Heart right ventricle (tissue), 16 donors: ENCODE measurements around the gene SSH2. TPM values are rescaled to one million over a fixed set of nuclear protein-coding genes. Genes with fewer than 3 reads are reported as not detected.

Experiments used
- ATAC-seq, 8 donors: fragments of 200-7000 bp; cut with Tn5 transposase; one replicate each; pipeline ENCODE4 v1.9.1; 2020; ENCODE audit warnings: mild to moderate bottlenecking in 8 of 8, moderate library complexity in 8 of 8, moderate number of reproducible peaks in 1 of 8
- DNase-seq, 2 donors: peaks; one replicate each; pipeline ENCODE4 v3.0.0-alpha.2; 2020
- H3K27ac ChIP-seq, 10 donors: fragments of 200-600 bp; sonication (generic) in 2 of 10; one replicate each; pipeline versions ENCODE4 v1.5.0 to v1.8.0; 2020 to 2022; ENCODE audit warnings: mild to moderate bottlenecking in 3 of 10
- H3K27me3 ChIP-seq, 7 donors: fragments of 200-600 bp; one replicate each; pipeline ENCODE4 v1.8.0; 2021 to 2022; ENCODE audit warnings: mild to moderate bottlenecking in 2 of 7
- H3K36me3 ChIP-seq, 9 donors: fragments of 200-600 bp; sonication (generic) in 1 of 9; one replicate each; pipeline versions ENCODE4 v1.5.0 to v1.8.0; 2020 to 2022; ENCODE audit warnings: mild to moderate bottlenecking in 2 of 9
- H3K4me1 ChIP-seq, 9 donors: fragments of 200-600 bp; sonication (generic) in 1 of 9; one replicate each; pipeline versions ENCODE4 v1.5.0 to v1.8.0; 2020 to 2022; ENCODE audit warnings: mild to moderate bottlenecking in 4 of 9
- H3K4me3 ChIP-seq, 10 donors: fragments of 200-600 bp; sonication (generic) in 2 of 10; one replicate each; pipeline versions ENCODE4 v1.5.0 to v1.8.0; 2020 to 2022; ENCODE audit warnings: mild to moderate bottlenecking in 7 of 10, moderate library complexity in 2 of 10
- H3K9me3 ChIP-seq, 11 donors: fragments of 200-600 bp in 10 of 11; sonication (generic) in 2 of 11; one replicate each; pipeline versions ENCODE4 v1.5.0 to v1.8.0; 2013 to 2022; ENCODE audit warnings: mild to moderate bottlenecking in 2 of 11, control low read depth in 1 of 11, moderate library complexity in 1 of 11
- WGBS, 2 donors: extraction: QIAGEN DNeasy Blood & Tissue Kit; methylation state at CpG; one replicate each; pipeline ENCODE4 v1.1.7; 2013; ENCODE audit warnings: inconsistent platforms in 1 of 2; 5-methylcytosine and 5-hydroxymethylcytosine counted together
- intact Hi-C, 10 donors: fragments of 100-400 bp; cut with DNase I; formaldehyde crosslinking; loops; one replicate each; pipeline versions ENCODE4 v1.11.1 to v1.14.2; 2022
- polyA plus RNA-seq, 2 donors: library from polyadenylated mRNA; stranded (reverse); fragments of 200-250 nt; gene quantifications; one replicate each; pipeline ENCODE4 v1.2.3, GENCODE V29; 2013
- total RNA-seq, 10 donors: library from RNA; stranded (reverse); fragmentation: NEBNext Ultra II Directional in 3 of 10; extraction: Animal tissue kit (Norgen Biotek cat#: 25700) in 3 of 10; gene quantifications; one replicate each; pipeline versions ENCODE4 v1.2.1 to v1.2.4, GENCODE V29; 2021 to 2023
- TF ChIP-seq, protein P1 (sequence below), 9 donors: fragments of 200-600 bp; sonication (generic) in 2 of 9; IDR thresholded peaks; one replicate each; pipeline versions ENCODE4 v1.5.0 to v1.8.0; 2021 to 2022; ENCODE audit warnings: antibody characterized with exemption in 9 of 9, mild to moderate bottlenecking in 5 of 9, moderate library complexity in 1 of 9
- donor health status: Arrhythmogenic right ventricular cardiomyopathy.
- donor health status: ischemic (EF 13 %, LVEDD 7.1; RV severe dilation, severe dysfunction).
- donor health status: healthy with polysubstance abuse.
- donor health status: DM: no; HTN: yes; CAD: no.
- donor health status: DM: no; HTN: no; CAD: no.
- donor health status: ischemic (EF 25% LVEDD 6.9; RV normal size, moderate dysfunction).
- donor health status: ischemic (EF 25% LVEDD 5.7; RV mildly dilated, moderate dysfunction).
- donor health status: healthy.
- donor health status: DM: yes; HTN: yes; CAD: no.
- donor health status: Ischemic cardiomyopathy.
- donor health status: ischemic (EF 35%, LVEDD 5.7; RV mildly dilated, moderate dysfunction).
- donor health status: nonischemic (EF 11% LVEDD 7.7; RV severe dilation, severe dysfunction).
- donor health status: DM: yes; HTN: yes; CAD: no.
- donor health status: PGD.
- donor health status: ischemic (EF 29% LVEDD 5.4; RV normal size, mild dysfunction).
- donor health status: nonischemic (EF 23%, LVEDD 6.1; RV moderate dilation, normal function).

Gene SSH2
- total and polyA plus RNA-seq, 12 donors = 17.9 to 42.9 (median 34.3) TPM

DNA sequence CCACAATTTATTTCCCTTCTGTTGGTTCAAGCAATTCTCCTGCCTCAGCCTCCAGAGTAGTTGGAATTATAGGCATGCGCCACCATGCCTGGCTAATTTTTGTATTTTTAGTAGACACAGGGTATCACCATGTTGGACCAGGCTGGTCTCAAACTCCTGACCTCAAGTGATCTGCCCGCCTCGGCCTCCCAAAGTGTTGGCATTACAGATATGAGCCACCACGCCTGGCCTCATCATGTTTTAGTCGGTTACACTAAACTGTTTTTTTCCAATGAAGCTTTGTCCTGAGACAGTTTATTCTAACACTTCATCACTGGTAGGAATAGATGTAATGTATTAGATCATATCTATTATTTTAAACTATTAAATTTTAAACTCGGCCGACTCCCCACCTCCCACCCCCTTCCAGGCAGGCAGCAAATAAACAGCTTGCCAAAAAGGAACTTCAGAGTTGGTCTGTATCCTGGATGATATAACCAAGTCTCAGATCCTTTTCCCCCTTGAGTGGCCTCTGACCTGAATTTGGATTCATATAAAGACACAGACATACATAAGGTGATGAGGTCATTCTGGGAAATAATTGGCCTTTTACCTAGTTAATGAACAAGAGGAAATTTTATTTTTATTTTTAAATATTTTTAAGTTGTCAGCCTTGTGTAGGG is 288.9 kb downstream of the SSH2 start:
- H3K4me3 ChIP-seq = no peak overlapping the region
- H3K4me1 ChIP-seq = peaks cover 40 to 77% (median 73%) of the 10 kb centered on the region in 9 donors
- ATAC-seq (peak in 4 of 8 donors; percentile 5 to 24 (median 12)), DNase-seq (peak in 1 of 2 donors; percentile 35)
- WGBS, 2 donors = 39 to 42% methylated on average over 7 of the region's 7 CpGs
- intact Hi-C loops = loop anchor here in 6 of 10 donors (2.0 to 5.0 kb wide), 4 partner anchors 106 to 291 kb away; partner anchors contain the start of gene SSH2 (in 1 of the 6)
- H3K27me3 ChIP-seq = no peaks in the 10 kb centered on the region
- TF ChIP-seq, protein P1, sequence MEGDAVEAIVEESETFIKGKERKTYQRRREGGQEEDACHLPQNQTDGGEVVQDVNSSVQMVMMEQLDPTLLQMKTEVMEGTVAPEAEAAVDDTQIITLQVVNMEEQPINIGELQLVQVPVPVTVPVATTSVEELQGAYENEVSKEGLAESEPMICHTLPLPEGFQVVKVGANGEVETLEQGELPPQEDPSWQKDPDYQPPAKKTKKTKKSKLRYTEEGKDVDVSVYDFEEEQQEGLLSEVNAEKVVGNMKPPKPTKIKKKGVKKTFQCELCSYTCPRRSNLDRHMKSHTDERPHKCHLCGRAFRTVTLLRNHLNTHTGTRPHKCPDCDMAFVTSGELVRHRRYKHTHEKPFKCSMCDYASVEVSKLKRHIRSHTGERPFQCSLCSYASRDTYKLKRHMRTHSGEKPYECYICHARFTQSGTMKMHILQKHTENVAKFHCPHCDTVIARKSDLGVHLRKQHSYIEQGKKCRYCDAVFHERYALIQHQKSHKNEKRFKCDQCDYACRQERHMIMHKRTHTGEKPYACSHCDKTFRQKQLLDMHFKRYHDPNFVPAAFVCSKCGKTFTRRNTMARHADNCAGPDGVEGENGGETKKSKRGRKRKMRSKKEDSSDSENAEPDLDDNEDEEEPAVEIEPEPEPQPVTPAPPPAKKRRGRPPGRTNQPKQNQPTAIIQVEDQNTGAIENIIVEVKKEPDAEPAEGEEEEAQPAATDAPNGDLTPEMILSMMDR (IDR thresholded peaks at IDR 0.05) = no peak
- no peaks in the 10 kb centered on the region for H3K9me3 ChIP-seq
- H3K36me3 ChIP-seq = peaks cover 0 to 58% (median 4%) of the 10 kb centered on the region in 9 donors
- H3K27ac ChIP-seq = peak overlapping the region; percentile 26 to 86 (median 74)

DNA sequence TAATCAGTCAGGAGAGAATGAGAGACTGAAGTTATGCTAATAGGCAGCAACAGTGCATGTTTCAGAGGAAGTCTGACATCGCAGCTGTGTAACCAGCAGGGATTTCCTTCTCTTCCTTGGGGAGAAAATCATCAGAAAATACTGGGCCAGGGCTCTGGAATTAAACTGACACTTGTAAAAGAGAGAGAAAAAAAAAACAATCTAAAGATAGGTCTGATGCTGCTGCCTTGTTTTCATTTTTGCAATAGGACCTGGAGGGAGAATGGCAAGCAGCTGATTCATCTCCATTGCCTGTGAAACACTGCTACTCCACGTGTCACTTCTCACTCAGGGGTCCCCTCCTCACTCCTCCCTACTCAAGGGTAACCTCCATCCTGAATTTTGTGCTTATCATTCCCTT is 289.6 kb downstream of the SSH2 start:
- Histone ChIP-seq H3K36me3 (peaks cover 0 to 61% (median 11%) of the 10 kb centered on the region in 9 donors), H3K27me3 (no peaks in the 10 kb centered on the region), H3K4me1 (peaks cover 36 to 70% (median 66%) of the 10 kb centered on the region in 9 donors), H3K4me3 (peak overlapping the region in 1 of 10 donors; percentile 9), H3K9me3 (no peaks in the 10 kb centered on the region), H3K27ac (peak overlapping the region; percentile 37 to 86 (median 74))
- TF ChIP-seq, protein P1 (IDR thresholded peaks at IDR 0.05) = no peak
- WGBS, 2 donors = 15 to 26% methylated on average over 2 of the region's 2 CpGs
- DNase-seq (peak in 1 of 2 donors; percentile 23), ATAC-seq (peak in 6 of 8 donors; percentile 21 to 48 (median 38))
- intact Hi-C loops = loop anchor here in 6 of 10 donors (2.0 to 5.0 kb wide), 4 partner anchors 107 to 292 kb away; partner anchors contain the start of gene SSH2 (in 1 of the 6)

DNA sequence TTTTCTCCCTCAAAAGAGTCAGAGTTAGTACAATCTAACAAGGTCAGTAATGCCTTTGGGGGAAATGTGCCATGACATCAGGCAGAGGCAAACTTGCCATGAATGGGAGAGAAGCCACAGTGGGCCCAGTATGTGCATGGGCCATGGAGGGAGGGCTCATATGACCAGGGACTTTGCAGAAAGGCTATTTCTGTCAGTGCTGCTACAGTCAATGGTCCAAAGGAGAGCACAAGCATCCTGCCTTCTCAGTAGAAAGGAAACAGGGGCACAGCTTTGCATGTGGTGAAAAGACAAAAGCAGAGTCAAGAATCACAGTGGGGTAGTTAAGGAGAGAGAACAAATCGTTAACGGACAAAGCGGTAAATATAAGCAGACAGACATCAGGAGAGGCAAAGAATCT is 296.1 kb downstream of the SSH2 start:
- Histone ChIP-seq H3K27ac (peak overlapping the region in 3 of 10 donors; percentile 13 to 20 (median 15)), H3K27me3 (no peaks in the 10 kb centered on the region), H3K4me1 (peaks cover 0 to 17% (median 7%) of the 10 kb centered on the region in 9 donors), H3K9me3 (no peaks in the 10 kb centered on the region), H3K4me3 (no peak overlapping the region), H3K36me3 (peaks cover 0 to 90% (median 44%) of the 10 kb centered on the region in 9 donors)
- ATAC-seq = peak in 1 of 8 donors; percentile 29
- WGBS, 2 donors = 93 to 95% methylated on average over 3 of the region's 3 CpGs
- TF ChIP-seq, protein P1 (IDR thresholded peaks at IDR 0.05) = no peak
- intact Hi-C loops = loop anchor here in 2 of 10 donors (10.0 kb wide), 1 partner anchor 301 kb away; the partner anchor contains the start of gene SSH2 (in 2 of the 2)
- DNase-seq = no peak

DNA sequence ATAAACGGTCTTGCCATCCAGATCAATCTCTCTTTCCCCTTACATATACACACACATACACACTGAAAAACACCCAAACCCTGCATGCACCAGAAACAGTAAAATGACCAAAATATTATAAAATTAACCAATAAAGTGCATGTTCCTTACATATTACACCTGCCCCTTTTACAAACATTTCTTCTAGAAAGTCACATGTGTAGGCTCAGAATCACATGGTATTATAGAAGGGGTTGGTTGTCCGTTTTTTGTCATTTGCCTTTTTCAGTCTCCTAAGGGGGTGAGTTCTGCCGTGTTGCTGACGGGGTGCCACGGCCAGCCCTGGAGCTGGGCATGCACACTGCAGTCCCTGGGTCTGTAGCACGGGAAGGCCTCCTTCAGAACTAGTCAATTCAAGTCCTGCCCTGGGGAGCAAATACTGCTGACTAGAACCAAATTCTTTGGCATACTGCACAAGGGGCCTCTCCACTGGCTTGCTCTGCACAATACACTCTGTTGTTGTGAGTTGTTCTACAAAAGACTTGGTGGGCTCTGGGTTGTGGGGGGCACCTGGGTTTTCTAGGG is 299.3 kb downstream of the SSH2 start:
- H3K27ac ChIP-seq = no peak overlapping the region
- peaks cover 0 to 83% (median 36%) of the 10 kb centered on the region in 9 donors for H3K36me3 ChIP-seq
- TF ChIP-seq, protein P1 (IDR thresholded peaks at IDR 0.05) = no peak
- DNase-seq = no peak
- WGBS, 2 donors = 79 to 85% methylated on average over 6 of the region's 6 CpGs
- H3K27me3 ChIP-seq = no peaks in the 10 kb centered on the region
- no peak for ATAC-seq
- no peak overlapping the region for H3K4me3 ChIP-seq
- H3K4me1 ChIP-seq = peaks cover 0 to 30% (median 11%) of the 10 kb centered on the region in 9 donors
- no peaks in the 10 kb centered on the region for H3K9me3 ChIP-seq
- intact Hi-C loops = loop anchor here in 2 of 10 donors (10.0 kb wide), 1 partner anchor 304 kb away; the partner anchor contains the start of gene SSH2 (in 2 of the 2)
